Thyroid gland (tissue), 4 donors: ENCODE data around the gene NXPH4. TPM values are rescaled to one million over a fixed set of nuclear protein-coding genes. Genes with fewer than 3 reads are reported as not detected.

ENCODE experiments used
- DNase-seq, 2 donors: peaks; one replicate each; pipeline ENCODE4 v3.0.0-alpha.2; 2019
- H3K27ac ChIP-seq, 3 donors: fragments of 200-600 bp; sonication (generic); 1 replicate in 2 of 3; 2 replicates in 1 of 3; pipeline ENCODE4 v1.5.1; 2016 to 2019; ENCODE audit warnings: mild to moderate bottlenecking in 1 of 3, moderate library complexity in 1 of 3
- H3K27me3 ChIP-seq: fragments of 200-600 bp; sonication (generic); one replicate; pipeline ENCODE4 v1.5.1; 2019
- H3K36me3 ChIP-seq, 2 donors: fragments of 200-600 bp; sonication (generic); one replicate each; pipeline ENCODE4 v1.5.1; 2016 to 2019
- H3K4me1 ChIP-seq, 2 donors: fragments of 200-600 bp; sonication (generic); one replicate each; pipeline ENCODE4 v1.5.1; 2017 to 2019
- H3K4me3 ChIP-seq, 3 donors: fragments of 200-600 bp; sonication (generic); replicated peaks in 1 of 3; 1 replicate in 2 of 3; 2 replicates in 1 of 3; pipeline ENCODE4 v1.5.1; 2016; ENCODE audit warnings: mild to moderate bottlenecking in 1 of 3
- H3K9me3 ChIP-seq: fragments of 200-600 bp; sonication (generic); one replicate; pipeline ENCODE4 v1.5.1; 2017
- POLR2A ChIP-seq, 2 donors: fragments of 450-650 bp; IDR thresholded peaks; one replicate each; pipeline ENCODE4 v1.6.1; 2017; ENCODE audit warnings: antibody characterized with exemption in 2 of 2, mild to moderate bottlenecking in 2 of 2, moderate library complexity in 1 of 2
- WGBS, 2 donors: methylation state at CpG; one replicate each; pipeline ENCODE4 v1.1.5; 2017; 5-methylcytosine and 5-hydroxymethylcytosine counted together
- intact Hi-C: fragments of 100-400 bp; cut with DNase I; formaldehyde crosslinking; loops from one replicate; pipeline ENCODE4 v1.15.1; 2023
- total RNA-seq, 4 donors: library from RNA; depleted of rRNA; stranded (reverse); fragments of >200 nt; gene quantifications; one replicate each; pipeline ENCODE4 v1.2.3, GENCODE V29; 2016
- TF ChIP-seq, protein P1 (sequence below), 6 experiments: fragments of 200-600 bp in 3 of 6; fragments of 450-650 bp in 3 of 6; sonication (generic) in 3 of 6; IDR thresholded peaks; one replicate each; pipeline ENCODE4 v1.5.1; 2016 to 2019; ENCODE audit warnings: antibody characterized with exemption in 6 of 6, mild to moderate bottlenecking in 2 of 6, inconsistent platforms in 1 of 6, moderate library complexity in 1 of 6

NXPH4 gene
- total RNA-seq, 4 donors from 2014 or later = 0.27 TPM; not detected in 3

DNA sequence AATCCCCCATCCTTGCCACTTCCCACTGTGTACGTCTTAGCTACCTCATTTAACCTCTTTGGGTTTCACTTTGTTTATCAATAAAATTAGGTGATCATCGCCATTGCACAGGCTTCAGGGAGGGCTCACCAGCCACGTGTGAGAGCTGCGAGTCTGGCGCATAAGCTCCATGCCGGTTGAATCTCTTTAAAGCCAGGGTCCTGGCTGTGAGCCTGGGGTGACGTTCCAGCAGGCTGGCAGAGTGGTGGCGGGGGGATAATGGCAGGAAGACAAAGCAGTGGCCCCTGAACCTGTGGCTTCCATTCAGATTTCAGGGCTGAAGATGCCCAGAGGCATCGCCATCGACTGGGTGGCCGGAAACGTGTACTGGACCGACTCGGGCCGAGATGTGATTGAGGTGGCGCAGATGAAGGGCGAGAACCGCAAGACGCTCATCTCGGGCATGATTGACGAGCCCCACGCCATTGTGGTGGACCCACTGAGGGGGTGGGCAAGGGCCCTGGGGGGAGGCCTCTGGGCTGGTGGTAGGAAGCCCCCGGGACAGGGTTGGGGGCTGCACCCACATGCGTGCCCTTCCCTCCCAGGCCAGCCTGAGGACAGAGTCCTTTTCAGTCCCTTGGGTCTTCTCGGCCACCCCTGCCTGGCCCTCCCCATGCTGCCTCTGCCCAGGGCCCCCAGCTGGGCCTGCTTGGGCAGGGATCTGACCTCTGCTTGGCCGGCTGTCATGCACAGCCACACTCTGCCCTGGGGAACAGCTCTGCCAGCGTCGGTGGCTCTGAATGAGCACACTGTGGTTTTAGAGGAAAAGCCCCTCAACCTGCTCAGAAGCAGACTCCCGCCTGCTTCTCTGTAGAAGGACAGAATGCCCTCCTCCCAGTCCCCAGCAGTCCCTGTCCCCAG is 8.6 kb upstream of the NXPH4 start:
- Histone ChIP-seq H3K9me3 (no peaks in the 10 kb centered on the region), H3K27me3 (no peaks in the 10 kb centered on the region), H3K4me1 (no peaks in the 10 kb centered on the region), H3K36me3 (peaks cover 20 to 25% of the 10 kb centered on the region in 2 donors), H3K27ac (no peak overlapping the region), H3K4me3 (no peak overlapping the region)
- no peak for DNase-seq
- no peak for TF ChIP-seq POLR2A (IDR thresholded peaks at IDR 0.05)
- TF ChIP-seq, protein P1, sequence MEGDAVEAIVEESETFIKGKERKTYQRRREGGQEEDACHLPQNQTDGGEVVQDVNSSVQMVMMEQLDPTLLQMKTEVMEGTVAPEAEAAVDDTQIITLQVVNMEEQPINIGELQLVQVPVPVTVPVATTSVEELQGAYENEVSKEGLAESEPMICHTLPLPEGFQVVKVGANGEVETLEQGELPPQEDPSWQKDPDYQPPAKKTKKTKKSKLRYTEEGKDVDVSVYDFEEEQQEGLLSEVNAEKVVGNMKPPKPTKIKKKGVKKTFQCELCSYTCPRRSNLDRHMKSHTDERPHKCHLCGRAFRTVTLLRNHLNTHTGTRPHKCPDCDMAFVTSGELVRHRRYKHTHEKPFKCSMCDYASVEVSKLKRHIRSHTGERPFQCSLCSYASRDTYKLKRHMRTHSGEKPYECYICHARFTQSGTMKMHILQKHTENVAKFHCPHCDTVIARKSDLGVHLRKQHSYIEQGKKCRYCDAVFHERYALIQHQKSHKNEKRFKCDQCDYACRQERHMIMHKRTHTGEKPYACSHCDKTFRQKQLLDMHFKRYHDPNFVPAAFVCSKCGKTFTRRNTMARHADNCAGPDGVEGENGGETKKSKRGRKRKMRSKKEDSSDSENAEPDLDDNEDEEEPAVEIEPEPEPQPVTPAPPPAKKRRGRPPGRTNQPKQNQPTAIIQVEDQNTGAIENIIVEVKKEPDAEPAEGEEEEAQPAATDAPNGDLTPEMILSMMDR (IDR thresholded peaks at IDR 0.05) = no peak
- 90 to 93% methylated on average over 23 of the region's 29 CpGs for WGBS, 2 donors
- intact Hi-C loops = no loop called here

DNA sequence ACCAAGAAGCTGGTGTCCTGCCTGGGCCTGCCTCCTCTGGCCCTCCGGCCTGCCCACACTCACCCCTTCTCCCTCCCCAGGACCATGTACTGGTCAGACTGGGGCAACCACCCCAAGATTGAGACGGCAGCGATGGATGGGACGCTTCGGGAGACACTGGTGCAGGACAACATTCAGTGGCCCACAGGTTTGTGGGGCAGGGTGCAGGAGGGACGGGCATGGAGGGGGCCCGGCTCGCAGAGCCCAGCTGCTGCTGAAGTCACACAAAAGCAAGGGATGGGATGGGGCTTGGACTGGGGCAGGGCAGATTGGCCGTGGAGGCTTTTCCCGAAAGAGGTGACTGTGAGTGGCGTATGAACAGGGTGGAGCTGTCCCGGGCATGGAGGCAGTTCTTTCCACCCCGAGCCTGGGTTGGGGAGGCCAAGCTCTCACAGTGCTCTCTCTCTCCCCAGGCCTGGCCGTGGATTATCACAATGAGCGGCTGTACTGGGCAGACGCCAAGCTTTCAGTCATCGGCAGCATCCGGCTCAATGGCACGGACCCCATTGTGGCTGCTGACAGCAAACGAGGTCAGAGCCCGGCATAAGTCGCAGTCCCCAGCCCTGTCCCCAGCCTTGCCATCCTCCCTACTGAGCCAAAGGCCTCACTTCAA is 7.8 kb upstream of the NXPH4 start:
- TF ChIP-seq POLR2A (IDR thresholded peaks at IDR 0.05) = no peak

DNA sequence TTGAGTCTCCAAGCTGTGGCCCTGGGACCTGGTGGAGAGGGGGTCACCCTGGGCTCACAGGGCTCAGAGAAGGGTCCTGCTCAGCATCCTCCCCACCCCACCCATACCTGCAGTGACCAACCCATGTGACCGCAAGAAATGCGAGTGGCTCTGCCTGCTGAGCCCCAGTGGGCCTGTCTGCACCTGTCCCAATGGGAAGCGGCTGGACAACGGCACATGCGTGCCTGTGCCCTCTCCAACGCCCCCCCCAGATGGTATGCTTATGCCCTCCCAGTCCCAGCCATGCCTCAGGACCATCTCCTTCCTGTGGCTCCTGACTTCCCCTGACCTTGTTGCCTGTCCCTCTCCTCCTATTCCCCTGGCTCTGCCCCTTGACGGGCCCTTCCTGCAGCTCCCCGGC is 6.7 kb upstream of the NXPH4 start:
- no peaks in the 10 kb centered on the region for H3K27me3 ChIP-seq
- H3K27ac ChIP-seq = no peak overlapping the region
- no peak for DNase-seq
- intact Hi-C loops = no loop called here
- 88 to 89% methylated on average over 4 to 7 of the region's 8 CpGs for WGBS, 2 donors
- no peak overlapping the region for H3K4me3 ChIP-seq
- H3K4me1 ChIP-seq = peaks cover 0 to 10% of the 10 kb centered on the region in 2 donors
- no peaks in the 10 kb centered on the region for H3K9me3 ChIP-seq
- TF ChIP-seq, protein P1 (IDR thresholded peaks at IDR 0.05) = no peak
- TF ChIP-seq POLR2A (IDR thresholded peaks at IDR 0.05) = no peak
- H3K36me3 ChIP-seq = peaks cover 6 to 11% of the 10 kb centered on the region in 2 donors

More for the DNA sequence above, 7.8 kb upstream of the NXPH4 start:
- Histone ChIP-seq H3K36me3 (peaks cover 12 to 17% of the 10 kb centered on the region in 2 donors), H3K27ac (no peak overlapping the region), H3K4me1 (peaks cover 0 to 3% of the 10 kb centered on the region in 2 donors), H3K9me3 (no peaks in the 10 kb centered on the region), H3K27me3 (no peaks in the 10 kb centered on the region), H3K4me3 (no peak overlapping the region)
- 84 to 87% methylated on average over 14 to 22 of the region's 22 CpGs for WGBS, 2 donors
- intact Hi-C loops = no loop called here
- no peak for DNase-seq

DNA sequence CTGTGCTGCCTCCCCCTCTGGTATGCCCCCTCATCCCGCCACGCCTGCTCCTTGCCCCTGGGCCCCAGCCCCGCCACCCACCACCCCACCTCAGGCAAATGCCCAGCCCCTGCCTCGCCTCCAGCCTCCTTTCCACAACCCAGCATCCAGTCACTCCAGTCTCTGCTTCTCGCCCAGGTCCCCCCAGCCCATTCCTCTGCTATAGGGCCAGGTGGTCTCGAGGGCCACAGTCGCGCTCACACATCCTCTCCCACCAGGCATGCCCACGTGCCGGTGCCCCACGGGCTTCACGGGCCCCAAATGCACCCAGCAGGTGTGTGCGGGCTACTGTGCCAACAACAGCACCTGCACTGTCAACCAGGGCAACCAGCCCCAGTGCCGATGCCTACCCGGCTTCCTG is 6.1 kb upstream of the NXPH4 start:
- Histone ChIP-seq H3K4me1 (peaks cover 0 to 10% of the 10 kb centered on the region in 2 donors), H3K36me3 (peaks cover 6% of the 10 kb centered on the region in 2 donors), H3K27me3 (no peaks in the 10 kb centered on the region), H3K9me3 (no peaks in the 10 kb centered on the region), H3K4me3 (no peak overlapping the region), H3K27ac (no peak overlapping the region)
- no peak for DNase-seq
- no peak for TF ChIP-seq POLR2A (IDR thresholded peaks at IDR 0.05)
- TF ChIP-seq, protein P1 (IDR thresholded peaks at IDR 0.05) = no peak
- WGBS, 2 donors = 94 to 99% methylated on average over 7 to 14 of the region's 15 CpGs
- intact Hi-C loops = no loop called here

DNA sequence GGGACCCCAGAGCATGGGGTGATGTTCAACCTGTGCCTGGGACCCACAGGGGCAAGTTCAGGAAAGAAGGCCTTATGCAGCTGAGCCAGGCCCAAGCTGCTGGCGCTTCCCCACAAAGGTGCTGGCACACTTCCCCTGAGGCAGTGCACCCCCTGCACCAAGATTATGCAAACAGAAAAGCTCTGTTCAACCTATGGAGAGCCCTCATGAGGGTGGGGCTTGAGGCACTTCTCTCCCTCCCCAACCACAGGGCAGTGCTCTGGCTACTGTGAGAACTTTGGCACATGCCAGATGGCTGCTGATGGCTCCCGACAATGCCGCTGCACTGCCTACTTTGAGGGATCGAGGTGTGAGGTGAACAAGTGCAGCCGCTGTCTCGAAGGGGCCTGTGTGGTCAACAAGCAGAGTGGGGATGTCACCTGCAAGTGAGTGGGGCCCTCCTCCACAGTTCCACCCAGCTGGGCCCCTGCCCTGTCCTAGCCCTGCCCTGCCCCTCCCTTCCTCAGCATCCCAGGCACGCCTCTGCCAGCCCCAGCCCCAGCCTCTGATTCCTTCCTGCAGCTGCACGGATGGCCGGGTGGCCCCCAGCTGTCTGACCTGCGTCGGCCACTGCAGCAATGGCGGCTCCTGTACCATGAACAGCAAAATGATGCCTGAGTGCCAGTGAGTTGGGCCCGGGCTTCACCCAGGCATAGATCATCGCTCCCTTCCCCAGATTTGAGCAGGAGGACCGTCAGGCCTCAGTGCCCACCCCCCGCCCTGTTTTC is 5.5 kb upstream of the NXPH4 start:
- 86 to 97% methylated on average over 7 of the region's 16 CpGs for WGBS, 2 donors

More for the DNA sequence above, 5.5 kb upstream of the NXPH4 start:
- no peak overlapping the region for H3K27ac ChIP-seq
- TF ChIP-seq, protein P1 (IDR thresholded peaks at IDR 0.05) = no peak
- no peak for TF ChIP-seq POLR2A (IDR thresholded peaks at IDR 0.05)
- peaks cover 0 to 6% of the 10 kb centered on the region in 2 donors for H3K36me3 ChIP-seq
- intact Hi-C loops = no loop called here
- H3K4me3 ChIP-seq = no peak overlapping the region
- H3K4me1 ChIP-seq = peaks cover 0 to 17% of the 10 kb centered on the region in 2 donors
- no peaks in the 10 kb centered on the region for H3K27me3 ChIP-seq
- H3K9me3 ChIP-seq = no peaks in the 10 kb centered on the region
- no peak for DNase-seq
